ENCODE results near the gene MIEF1.
"Not testable (repeated sequence)": the region's sequence is repeated elsewhere in the genome, so short reads cannot be mapped to it uniquely, and the experiment has no call there.

Gene MIEF1

DNA sequence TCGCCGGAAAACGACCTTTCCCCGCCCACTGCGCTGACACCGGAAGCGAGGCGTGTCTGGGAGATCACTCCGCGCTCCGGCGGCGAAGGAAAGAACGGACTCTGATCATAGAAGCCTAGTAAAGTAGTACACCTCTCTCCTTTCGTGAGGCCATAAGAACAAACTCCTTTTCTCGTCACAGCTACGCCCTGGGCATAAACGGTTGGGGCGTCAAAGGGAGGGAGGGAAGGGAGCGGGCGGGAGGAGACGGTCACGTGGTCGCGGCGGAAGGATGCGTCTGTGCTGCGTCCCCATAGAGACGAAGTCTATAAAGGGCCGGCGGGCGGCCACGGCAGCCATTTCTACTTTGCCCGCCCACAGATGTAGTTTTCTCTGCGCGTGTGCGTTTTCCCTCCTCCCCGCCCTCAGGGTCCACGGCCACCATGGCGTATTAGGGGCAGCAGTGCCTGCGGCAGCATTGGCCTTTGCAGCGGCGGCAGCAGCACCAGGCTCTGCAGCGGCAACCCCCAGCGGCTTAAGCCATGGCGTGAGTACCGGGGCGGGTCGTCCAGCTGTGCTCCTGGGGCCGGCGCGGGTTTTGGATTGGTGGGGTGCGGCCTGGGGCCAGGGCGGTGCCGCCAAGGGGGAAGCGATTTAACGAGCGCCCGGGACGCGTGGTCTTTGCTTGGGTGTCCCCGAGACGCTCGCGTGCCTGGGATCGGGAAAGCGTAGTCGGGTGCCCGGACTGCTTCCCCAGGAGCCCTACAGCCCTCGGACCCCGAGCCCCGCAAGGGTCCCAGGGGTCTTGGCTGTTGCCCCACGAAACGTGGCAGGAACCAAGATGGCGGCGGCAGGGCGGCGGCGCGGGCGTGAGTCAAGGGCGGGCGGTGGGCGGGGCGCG, 18.4 kb downstream of the MIEF1 start, which contains the start of gene ATF4:
Gene ATF4 (plus strand): TSS at position 337 of the 880 bp plus-strand sequence. CDS start 884 bp downstream, outside the sequence.
- DNase-seq (ENCODE audit: insufficient read length): peak; percentile 70
- peak; percentile 98 for FAIRE-seq
- TF ChIP-seq POLR2AphosphoS5 (IDR thresholded peaks at IDR 0.05; ENCODE audit: low read depth, low read length) (peak; percentile 99), TAF1 (IDR thresholded peaks at IDR 0.05; ENCODE audit: borderline replicate concordance, low read depth, low read length) (peak; percentile 99), POLR2A (IDR thresholded peaks at IDR 0.05; ENCODE audit: low read depth, low read length) (peak; percentile 94)

DNA sequence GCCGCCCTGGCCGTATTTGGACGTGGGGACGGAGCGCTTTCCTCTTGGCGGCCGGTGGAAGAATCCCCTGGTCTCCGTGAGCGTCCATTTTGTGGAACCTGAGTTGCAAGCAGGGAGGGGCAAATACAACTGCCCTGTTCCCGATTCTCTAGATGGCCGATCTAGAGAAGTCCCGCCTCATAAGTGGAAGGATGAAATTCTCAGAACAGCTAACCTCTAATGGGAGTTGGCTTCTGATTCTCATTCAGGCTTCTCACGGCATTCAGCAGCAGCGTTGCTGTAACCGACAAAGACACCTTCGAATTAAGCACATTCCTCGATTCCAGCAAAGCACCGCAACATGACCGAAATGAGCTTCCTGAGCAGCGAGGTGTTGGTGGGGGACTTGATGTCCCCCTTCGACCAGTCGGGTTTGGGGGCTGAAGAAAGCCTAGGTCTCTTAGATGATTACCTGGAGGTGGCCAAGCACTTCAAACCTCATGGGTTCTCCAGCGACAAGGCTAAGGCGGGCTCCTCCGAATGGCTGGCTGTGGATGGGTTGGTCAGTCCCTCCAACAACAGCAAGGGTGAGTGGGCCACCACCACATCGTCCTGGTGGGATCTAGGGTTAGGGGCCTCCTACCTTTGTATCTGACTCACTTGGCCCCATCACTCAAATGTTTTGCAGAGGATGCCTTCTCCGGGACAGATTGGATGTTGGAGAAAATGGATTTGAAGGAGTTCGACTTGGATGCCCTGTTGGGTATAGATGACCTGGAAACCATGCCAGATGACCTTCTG, 19.2 kb downstream of the MIEF1 start:
- peak; percentile 47 for TF ChIP-seq POLR2AphosphoS5 (IDR thresholded peaks at IDR 0.05; ENCODE audit: low read depth, low read length)
- not testable (repeated sequence) for DNase-seq (ENCODE audit: insufficient read length)
- peak; percentile 78 for FAIRE-seq

DNA sequence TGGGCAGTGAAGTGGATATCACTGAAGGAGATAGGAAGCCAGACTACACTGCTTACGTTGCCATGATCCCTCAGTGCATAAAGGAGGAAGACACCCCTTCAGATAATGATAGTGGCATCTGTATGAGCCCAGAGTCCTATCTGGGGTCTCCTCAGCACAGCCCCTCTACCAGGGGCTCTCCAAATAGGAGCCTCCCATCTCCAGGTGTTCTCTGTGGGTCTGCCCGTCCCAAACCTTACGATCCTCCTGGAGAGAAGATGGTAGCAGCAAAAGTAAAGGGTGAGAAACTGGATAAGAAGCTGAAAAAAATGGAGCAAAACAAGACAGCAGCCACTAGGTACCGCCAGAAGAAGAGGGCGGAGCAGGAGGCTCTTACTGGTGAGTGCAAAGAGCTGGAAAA, 20.0 kb downstream of the MIEF1 start:
- not testable (repeated sequence) for DNase-seq (ENCODE audit: insufficient read length); FAIRE-seq

DNA sequence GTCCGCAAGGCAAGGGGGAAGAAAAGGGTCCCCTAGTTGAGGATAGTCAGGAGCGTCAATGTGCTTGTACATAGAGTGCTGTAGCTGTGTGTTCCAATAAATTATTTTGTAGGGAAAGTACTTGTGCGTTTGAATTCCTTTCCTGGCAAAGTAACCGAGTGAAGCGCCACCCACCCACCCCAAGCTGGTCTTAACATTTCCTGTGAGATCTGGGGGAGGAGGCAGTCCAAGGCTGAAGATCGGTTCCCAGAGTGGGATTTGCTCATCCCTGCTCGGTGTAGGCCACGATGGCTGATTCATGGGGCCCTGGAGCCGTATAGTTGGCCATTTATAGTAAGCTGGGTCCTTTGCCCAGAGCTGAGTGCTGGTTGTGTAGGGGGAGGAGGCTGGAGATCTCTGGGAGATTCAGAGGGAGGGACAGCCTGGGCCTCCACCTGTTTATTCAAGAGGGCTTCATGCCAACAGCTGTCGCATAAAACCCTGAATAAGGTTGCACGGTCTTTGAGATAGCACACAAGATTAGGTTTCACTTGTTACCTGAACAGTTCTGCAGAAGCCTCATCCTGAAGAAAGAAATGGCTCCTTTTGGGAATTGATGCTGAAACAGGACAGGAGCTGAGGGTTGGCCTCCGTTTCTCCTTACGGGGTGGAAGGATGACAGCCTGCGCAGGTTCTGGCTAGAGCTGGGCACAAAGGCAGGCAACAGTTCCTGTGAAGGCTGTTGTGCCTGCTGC, 20.6 kb downstream of the MIEF1 start:
- TF ChIP-seq POLR2AphosphoS5 (IDR thresholded peaks at IDR 0.05; ENCODE audit: low read depth, low read length) (peak; percentile 99), POLR2A (IDR thresholded peaks at IDR 0.05; ENCODE audit: low read depth, low read length) (peak; percentile 92), TAF1 (IDR thresholded peaks at IDR 0.05; ENCODE audit: borderline replicate concordance, low read depth, low read length) (0 out of 2 replicates have a peak, but pooled peaks have one; percentile 28)
- DNase-seq (ENCODE audit: insufficient read length) (no peak), FAIRE-seq (no peak)

GRCh38 chr22:39524089-39524752, 22.1 kb downstream of the MIEF1 start:
- no peak for DNase-seq (ENCODE audit: insufficient read length)
- TF ChIP-seq POLR2AphosphoS5 (IDR thresholded peaks at IDR 0.05; ENCODE audit: low read depth, low read length) (peak; percentile 68), POLR2A (IDR thresholded peaks at IDR 0.05; ENCODE audit: low read depth, low read length) (peak; percentile 77; the same call in 1 of the 2 replicates), TAF1 (IDR thresholded peaks at IDR 0.05; ENCODE audit: borderline replicate concordance, low read depth, low read length) (no peak)
- no peak for FAIRE-seq

DNA sequence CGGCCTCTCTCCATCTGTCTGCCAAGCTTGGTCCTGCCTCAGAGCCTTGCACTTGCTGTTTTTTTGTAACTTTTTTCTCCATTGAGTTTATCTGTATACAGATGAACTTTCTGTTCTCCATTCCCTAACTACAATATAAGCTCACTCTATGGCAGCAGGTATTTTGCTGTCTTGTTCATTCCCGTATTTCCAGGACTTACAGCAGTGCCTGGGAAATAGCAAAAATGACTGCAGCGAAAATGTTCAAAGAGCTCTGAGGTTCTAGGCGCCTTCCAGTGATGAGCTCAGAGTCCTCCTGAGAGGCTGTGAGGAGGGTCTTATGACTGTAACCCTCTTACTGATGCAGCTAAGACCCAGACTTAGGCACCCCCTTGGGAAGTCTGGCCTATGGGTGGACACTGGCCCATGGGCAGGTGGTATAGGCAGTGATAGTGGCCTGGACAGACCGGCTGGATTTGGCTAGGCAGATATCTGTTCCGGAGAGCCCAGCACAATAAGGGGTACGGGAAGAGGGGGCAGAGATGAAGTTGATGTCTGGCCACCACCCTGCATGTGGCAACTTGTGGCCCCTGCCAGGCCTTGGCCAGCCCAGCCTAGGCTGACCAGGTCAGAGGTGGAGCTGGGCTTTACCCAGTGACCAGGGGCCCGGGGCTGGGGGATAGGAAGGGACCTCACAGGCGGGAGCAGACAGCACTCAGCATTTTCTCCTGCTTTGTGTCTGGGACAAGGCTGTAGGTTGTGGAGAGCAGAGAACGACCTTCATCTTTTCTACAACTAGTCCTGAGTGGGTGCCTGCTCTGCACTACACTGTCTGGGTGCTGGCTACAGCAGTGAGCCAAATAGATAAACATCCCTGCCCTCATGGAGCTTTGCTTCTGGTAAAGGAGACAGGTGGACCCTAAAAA, 22.9 kb downstream of the MIEF1 start:
- TF ChIP-seq POLR2AphosphoS5 (IDR thresholded peaks at IDR 0.05; ENCODE audit: low read depth, low read length) (peak; percentile 39; the same call in 1 of the 2 replicates), TAF1 (IDR thresholded peaks at IDR 0.05; ENCODE audit: borderline replicate concordance, low read depth, low read length) (no peak)
- FAIRE-seq (peak; percentile 17), DNase-seq (ENCODE audit: insufficient read length) (no peak)

- FAIRE-seq (no peak), DNase-seq (ENCODE audit: insufficient read length) (no peak)
- no peak for TF ChIP-seq POLR2A (IDR thresholded peaks at IDR 0.05; ENCODE audit: low read depth, low read length)
- no peak for TF ChIP-seq TAF1 (IDR thresholded peaks at IDR 0.05; ENCODE audit: borderline replicate concordance, low read depth, low read length)
- TF ChIP-seq POLR2AphosphoS5 (IDR thresholded peaks at IDR 0.05; ENCODE audit: low read depth, low read length): no peak
Observed at GRCh38 chr22:39525658-39525975, 23.5 kb downstream of the MIEF1 start.

DNA sequence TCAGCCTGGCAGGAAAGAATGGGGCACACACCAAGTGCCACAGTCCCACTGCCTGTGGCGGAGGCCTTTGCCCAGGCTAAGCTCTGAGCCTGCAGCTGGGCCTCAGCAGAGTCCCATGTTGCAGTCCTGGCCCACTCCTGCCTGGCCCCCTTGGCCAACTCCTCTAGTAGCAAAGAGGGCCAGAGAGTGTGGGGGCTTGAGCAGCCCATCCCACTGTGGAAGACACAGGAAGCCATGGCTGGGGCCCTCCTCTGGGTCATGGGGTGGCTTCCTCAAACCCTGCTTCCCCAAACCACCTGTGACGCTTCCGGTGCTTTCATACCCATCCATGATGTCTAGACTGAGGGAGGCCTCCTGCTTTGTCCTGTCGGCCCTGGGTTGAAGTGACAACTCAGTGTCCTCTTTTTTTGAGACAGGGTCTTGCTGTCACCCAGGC, 24.7 kb downstream of the MIEF1 start:
- FAIRE-seq: no peak
- TF ChIP-seq POLR2A (IDR thresholded peaks at IDR 0.05; ENCODE audit: low read depth, low read length) (peak; percentile 58), TAF1 (IDR thresholded peaks at IDR 0.05; ENCODE audit: borderline replicate concordance, low read depth, low read length) (no peak), POLR2AphosphoS5 (IDR thresholded peaks at IDR 0.05; ENCODE audit: low read depth, low read length) (peak; percentile 11; the same call in 1 of the 2 replicates)
- no peak for DNase-seq (ENCODE audit: insufficient read length)

GRCh38 chr22:39527481-39527961, 25.4 kb downstream of the MIEF1 start:
- DNase-seq (ENCODE audit: insufficient read length) (no peak), FAIRE-seq (peak; percentile 36)
- TF ChIP-seq TAF1 (IDR thresholded peaks at IDR 0.05; ENCODE audit: borderline replicate concordance, low read depth, low read length) (no peak), POLR2AphosphoS5 (IDR thresholded peaks at IDR 0.05; ENCODE audit: low read depth, low read length) (no peak), POLR2A (IDR thresholded peaks at IDR 0.05; ENCODE audit: low read depth, low read length) (no peak)

DNA sequence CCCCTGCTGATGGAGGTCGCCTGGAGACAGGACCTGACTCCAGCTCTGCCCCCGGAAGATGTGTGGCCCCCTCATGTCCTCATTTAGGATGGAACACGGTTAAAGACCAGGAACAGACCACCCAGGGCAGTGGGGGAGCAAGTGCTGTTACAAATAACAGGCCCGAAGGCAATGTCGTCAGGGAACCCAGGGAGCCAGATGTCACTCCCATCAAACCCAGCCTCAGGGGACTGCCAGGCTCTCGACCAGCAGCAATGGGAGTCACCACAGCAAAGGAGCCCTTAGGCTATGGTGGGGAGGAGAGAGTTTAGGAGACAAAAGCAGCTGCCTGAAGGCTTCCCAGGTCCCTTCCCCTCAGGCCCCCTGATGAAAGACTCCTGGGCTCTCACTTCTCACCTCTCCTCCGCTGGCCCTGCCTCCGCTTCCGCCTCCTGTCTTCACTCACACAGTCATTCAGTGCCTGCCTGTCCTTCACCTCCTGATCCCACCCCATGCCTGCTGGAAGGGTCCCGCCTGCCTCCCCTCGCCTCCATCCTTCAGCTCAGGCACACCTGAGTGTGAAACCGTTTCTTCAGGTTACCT, 26.1 kb downstream of the MIEF1 start:
- no peak for FAIRE-seq
- no peak for TF ChIP-seq TAF1 (IDR thresholded peaks at IDR 0.05; ENCODE audit: borderline replicate concordance, low read depth, low read length)
- TF ChIP-seq POLR2AphosphoS5 (IDR thresholded peaks at IDR 0.05; ENCODE audit: low read depth, low read length): peak; percentile 66; the same call in 1 of the 2 replicates
- TF ChIP-seq POLR2A (IDR thresholded peaks at IDR 0.05; ENCODE audit: low read depth, low read length): peak; percentile 50
- no peak for DNase-seq (ENCODE audit: insufficient read length)

All from GM12892 (cell line).